Astrocyte (in vitro differentiated cells and primary cell): ENCODE data around the gene OR52A5.

Experiments
- EZH2 ChIP-seq: IDR thresholded peaks from 2 replicates; pipeline ENCODE4 v1.6.1; 2012; ENCODE audit warnings: mild to moderate bottlenecking, low read length, inconsistent platforms; ENCODE audit not compliant: insufficient read depth
- TF ChIP-seq, protein P1 (sequence below): IDR thresholded peaks from 2 replicates; pipeline ENCODE4 v1.5.1; 2011; ENCODE audit warnings: low read depth, mild to moderate bottlenecking, inconsistent platforms, low read length, moderate library complexity; ENCODE audit not compliant: insufficient read depth

DNA sequence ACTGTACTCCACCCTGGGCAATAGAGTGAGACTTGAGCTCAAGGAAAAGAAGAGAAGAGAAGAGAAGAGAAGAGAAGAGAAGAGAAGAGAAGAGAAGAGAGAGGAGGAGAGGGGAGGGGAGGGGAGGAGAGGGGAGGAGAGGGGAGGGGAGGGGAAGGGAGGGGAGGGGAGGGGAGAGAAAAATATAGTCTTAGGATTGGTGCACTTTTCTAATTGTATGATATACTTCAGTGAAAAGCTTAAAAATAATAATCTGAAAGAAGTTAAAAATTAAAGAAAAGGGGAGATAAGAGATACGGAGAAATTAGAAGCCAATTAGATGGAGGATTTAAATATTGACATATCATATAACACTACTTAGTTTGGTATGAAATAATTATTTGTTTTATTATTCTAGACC, 19.3 kb downstream of the OR52A5 start:
- TF ChIP-seq EZH2, result no peak
- TF ChIP-seq, protein P1, sequence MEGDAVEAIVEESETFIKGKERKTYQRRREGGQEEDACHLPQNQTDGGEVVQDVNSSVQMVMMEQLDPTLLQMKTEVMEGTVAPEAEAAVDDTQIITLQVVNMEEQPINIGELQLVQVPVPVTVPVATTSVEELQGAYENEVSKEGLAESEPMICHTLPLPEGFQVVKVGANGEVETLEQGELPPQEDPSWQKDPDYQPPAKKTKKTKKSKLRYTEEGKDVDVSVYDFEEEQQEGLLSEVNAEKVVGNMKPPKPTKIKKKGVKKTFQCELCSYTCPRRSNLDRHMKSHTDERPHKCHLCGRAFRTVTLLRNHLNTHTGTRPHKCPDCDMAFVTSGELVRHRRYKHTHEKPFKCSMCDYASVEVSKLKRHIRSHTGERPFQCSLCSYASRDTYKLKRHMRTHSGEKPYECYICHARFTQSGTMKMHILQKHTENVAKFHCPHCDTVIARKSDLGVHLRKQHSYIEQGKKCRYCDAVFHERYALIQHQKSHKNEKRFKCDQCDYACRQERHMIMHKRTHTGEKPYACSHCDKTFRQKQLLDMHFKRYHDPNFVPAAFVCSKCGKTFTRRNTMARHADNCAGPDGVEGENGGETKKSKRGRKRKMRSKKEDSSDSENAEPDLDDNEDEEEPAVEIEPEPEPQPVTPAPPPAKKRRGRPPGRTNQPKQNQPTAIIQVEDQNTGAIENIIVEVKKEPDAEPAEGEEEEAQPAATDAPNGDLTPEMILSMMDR, result no peak
